HUDEP-2 (cell line): Measurements from ENCODE around the gene EVX2.
A peak's percentile ranks its signal among the peaks of the same experiment; 100 is the strongest.

Experiments
- DNase-seq, 76 experiments: peaks; one replicate each; lab custom pipeline; 2025; ENCODE audit not compliant: unreplicated experiment in 76 of 76; lab: John Stamatoyannopoulos, UW

The EVX2 gene

GRCh38 chr2:176071330-176072291 is 12.2 kb downstream of the EVX2 start:
- DNase-seq, result no peak

- DNase-seq, result no peak
Observed at GRCh38 chr2:176068419-176068832, 15.3 kb downstream of the EVX2 start.

GRCh38 chr2:176067589-176068418 is 16.0 kb downstream of the EVX2 start:
- DNase-seq, result no peak

- peak in 1 of 76 experiments; percentile 5 for DNase-seq
Observed at GRCh38 chr2:176066645-176067588, 16.8 kb downstream of the EVX2 start.

- no peak for DNase-seq
Observed at GRCh38 chr2:176063958-176064357, 19.8 kb downstream of the EVX2 start.

- no peak for DNase-seq
Observed at GRCh38 chr2:176056406-176056805, 27.4 kb downstream of the EVX2 start.

GRCh38 chr2:176039375-176039774 is 44.4 kb downstream of the EVX2 start:
- no peak for DNase-seq

- no peak for DNase-seq
Observed at GRCh38 chr2:176038694-176039093, 45.1 kb downstream of the EVX2 start.

- no peak for DNase-seq
Observed at GRCh38 chr2:176035013-176035691, 48.6 kb downstream of the EVX2 start.

- no peak for DNase-seq
Observed at GRCh38 chr2:176027806-176028205, 56.0 kb downstream of the EVX2 start.
